ENCODE results near the gene HELZ. TPM values are rescaled to one million over a fixed set of nuclear protein-coding genes. Genes with fewer than 3 reads are reported as not detected.

HELZ gene
- total RNA-seq, 1 donor from 2014 or later: 47.4 TPM

DNA sequence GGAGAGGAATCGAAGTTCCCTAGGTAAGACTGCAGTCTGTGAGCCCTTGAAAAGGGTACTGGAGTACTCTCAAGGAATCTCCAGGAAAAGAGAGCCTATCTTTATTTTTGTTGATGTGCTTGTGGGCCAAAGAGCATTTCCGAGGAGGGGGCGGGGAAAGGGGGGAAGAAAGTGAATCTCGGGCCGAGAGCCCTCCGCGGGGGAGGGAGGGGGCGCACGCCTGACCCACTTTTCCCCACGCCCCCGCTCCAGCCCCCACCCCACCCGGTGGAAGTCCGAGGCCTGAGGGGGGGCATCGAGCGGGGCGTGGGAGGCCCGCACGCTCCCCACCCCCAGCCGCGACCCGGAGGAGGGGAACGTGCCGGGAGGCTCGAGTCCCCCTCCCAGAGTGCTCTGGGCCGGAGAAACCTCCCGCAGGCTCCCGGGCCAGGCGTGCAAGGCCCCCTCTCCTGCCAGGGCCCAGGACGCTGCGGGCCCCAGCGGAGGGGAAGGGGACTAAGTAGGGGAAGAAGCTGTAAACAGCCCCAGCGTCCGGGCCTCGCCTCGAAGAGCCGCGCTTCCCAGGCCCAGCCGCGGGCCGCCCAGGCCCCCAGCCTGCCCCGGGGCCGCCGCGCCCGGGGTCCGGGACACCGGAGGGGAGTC is 444 bp downstream of the HELZ start:
- Mint-ChIP-seq H3K27ac (ENCODE audit: unreplicated experiment) (peak overlapping the region; percentile 72), H3K4me3 (ENCODE audit: unreplicated experiment) (peak overlapping the region; percentile 87), H3K9me3 (ENCODE audit: unreplicated experiment) (no peaks in the 10 kb centered on the region), H3K4me1 (ENCODE audit: low read depth, unreplicated experiment) (peaks cover 5% of the 10 kb centered on the region), H3K36me3 (ENCODE audit: unreplicated experiment) (no peaks in the 10 kb centered on the region), H3K27me3 (ENCODE audit: unreplicated experiment) (peaks cover 3% of the 10 kb centered on the region)
- TF ChIP-seq, protein P1, sequence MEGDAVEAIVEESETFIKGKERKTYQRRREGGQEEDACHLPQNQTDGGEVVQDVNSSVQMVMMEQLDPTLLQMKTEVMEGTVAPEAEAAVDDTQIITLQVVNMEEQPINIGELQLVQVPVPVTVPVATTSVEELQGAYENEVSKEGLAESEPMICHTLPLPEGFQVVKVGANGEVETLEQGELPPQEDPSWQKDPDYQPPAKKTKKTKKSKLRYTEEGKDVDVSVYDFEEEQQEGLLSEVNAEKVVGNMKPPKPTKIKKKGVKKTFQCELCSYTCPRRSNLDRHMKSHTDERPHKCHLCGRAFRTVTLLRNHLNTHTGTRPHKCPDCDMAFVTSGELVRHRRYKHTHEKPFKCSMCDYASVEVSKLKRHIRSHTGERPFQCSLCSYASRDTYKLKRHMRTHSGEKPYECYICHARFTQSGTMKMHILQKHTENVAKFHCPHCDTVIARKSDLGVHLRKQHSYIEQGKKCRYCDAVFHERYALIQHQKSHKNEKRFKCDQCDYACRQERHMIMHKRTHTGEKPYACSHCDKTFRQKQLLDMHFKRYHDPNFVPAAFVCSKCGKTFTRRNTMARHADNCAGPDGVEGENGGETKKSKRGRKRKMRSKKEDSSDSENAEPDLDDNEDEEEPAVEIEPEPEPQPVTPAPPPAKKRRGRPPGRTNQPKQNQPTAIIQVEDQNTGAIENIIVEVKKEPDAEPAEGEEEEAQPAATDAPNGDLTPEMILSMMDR (IDR thresholded peaks at IDR 0.05; ENCODE audit: partially characterized antibody, unreplicated experiment): no peak
- DNase-seq: peak; percentile 36

DNA sequence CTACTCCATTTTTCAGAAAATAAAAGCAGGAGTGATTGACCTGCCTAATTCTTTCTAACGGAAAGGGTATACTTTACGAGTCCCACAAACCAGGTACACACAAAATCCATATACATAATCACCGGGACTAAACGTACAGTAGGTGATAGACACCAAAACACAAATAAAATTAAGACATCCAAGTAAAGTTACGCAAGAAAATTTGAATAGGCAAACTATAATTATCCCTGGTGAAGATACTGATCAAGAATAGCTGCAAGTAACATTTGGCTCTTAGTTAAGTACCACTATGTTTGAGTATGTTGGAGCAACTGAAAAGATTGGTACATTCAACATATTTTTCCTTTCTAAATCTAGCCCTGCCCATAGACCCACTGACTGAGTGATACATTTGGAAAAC is 1.7 kb downstream of the HELZ start:
- peaks cover 1% of the 10 kb centered on the region for H3K9me3 Mint-ChIP-seq (ENCODE audit: unreplicated experiment)
- DNase-seq: no peak
- TF ChIP-seq, protein P1 (IDR thresholded peaks at IDR 0.05; ENCODE audit: partially characterized antibody, unreplicated experiment): no peak
- H3K4me1 Mint-ChIP-seq (ENCODE audit: low read depth, unreplicated experiment): peaks cover 5% of the 10 kb centered on the region
- H3K27ac Mint-ChIP-seq (ENCODE audit: unreplicated experiment): no peak overlapping the region
- no peaks in the 10 kb centered on the region for H3K36me3 Mint-ChIP-seq (ENCODE audit: unreplicated experiment)
- peaks cover 3% of the 10 kb centered on the region for H3K27me3 Mint-ChIP-seq (ENCODE audit: unreplicated experiment)
- H3K4me3 Mint-ChIP-seq (ENCODE audit: unreplicated experiment): peak overlapping the region; percentile 87

DNA sequence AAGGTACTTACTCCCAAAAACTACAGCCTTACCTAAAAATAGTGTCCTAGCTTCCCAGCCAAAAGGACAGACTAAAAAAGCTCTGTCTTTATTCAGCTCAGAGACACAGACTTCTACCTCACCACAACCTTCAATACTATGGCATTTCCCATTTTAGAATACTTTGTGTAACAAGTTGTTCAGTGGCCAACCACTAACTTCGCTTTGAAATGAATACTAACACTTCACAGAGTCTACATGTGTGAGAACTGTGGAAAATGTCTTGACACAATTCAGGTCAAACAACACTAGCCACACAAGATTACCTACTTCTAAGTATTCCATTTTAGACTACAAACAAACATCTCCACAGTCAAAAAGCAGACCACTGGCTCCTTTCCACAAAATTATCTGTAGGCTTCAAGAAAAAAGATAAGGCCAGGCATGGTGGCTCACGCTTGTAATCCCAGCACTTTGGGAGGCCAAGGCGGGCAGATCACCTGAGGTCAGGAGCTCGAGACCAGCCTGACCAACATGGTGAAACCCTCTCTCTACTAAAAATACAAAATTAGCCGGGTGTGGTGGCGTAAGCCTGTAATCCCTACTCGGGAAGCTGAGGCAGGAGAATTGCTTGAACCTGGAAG is 3.2 kb downstream of the HELZ start:
- Mint-ChIP-seq H3K27ac (ENCODE audit: unreplicated experiment) (no peak overlapping the region), H3K36me3 (ENCODE audit: unreplicated experiment) (no peaks in the 10 kb centered on the region)
- DNase-seq: no peak

DNA sequence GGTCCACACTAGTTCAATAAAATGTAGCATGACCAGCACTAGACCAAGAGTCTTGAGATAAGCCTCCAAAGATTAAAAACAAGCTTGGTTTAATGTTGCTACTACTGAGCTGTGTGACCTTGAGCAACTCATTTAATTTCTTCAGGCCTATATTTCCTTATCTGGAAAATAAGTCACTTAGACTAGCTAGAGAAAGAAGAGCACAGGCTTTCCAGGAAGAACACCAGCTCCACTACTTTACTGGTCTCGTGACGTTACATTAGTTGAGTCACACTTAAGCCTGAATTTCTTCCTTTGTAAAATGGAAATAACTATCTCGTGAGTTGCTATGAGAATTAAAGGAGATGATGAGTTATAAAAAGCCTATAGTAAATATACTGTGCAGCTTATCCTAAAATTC is 5.4 kb downstream of the HELZ start:
- no peak overlapping the region for H3K4me3 Mint-ChIP-seq (ENCODE audit: unreplicated experiment)
- H3K4me1 Mint-ChIP-seq (ENCODE audit: low read depth, unreplicated experiment): peaks cover 5% of the 10 kb centered on the region
- TF ChIP-seq, protein P1 (IDR thresholded peaks at IDR 0.05; ENCODE audit: partially characterized antibody, unreplicated experiment): no peak
- H3K9me3 Mint-ChIP-seq (ENCODE audit: unreplicated experiment): peaks cover 1% of the 10 kb centered on the region
- no peaks in the 10 kb centered on the region for H3K27me3 Mint-ChIP-seq (ENCODE audit: unreplicated experiment)
- peaks cover 5% of the 10 kb centered on the region for H3K36me3 Mint-ChIP-seq (ENCODE audit: unreplicated experiment)
- DNase-seq: no peak
- H3K27ac Mint-ChIP-seq (ENCODE audit: unreplicated experiment): no peak overlapping the region

More for the DNA sequence above, 3.2 kb downstream of the HELZ start:
- Mint-ChIP-seq H3K27me3 (ENCODE audit: unreplicated experiment) (no peaks in the 10 kb centered on the region), H3K4me3 (ENCODE audit: unreplicated experiment) (no peak overlapping the region), H3K9me3 (ENCODE audit: unreplicated experiment) (peaks cover 1% of the 10 kb centered on the region), H3K4me1 (ENCODE audit: low read depth, unreplicated experiment) (peaks cover 5% of the 10 kb centered on the region)
- TF ChIP-seq, protein P1 (IDR thresholded peaks at IDR 0.05; ENCODE audit: partially characterized antibody, unreplicated experiment): no peak

DNA sequence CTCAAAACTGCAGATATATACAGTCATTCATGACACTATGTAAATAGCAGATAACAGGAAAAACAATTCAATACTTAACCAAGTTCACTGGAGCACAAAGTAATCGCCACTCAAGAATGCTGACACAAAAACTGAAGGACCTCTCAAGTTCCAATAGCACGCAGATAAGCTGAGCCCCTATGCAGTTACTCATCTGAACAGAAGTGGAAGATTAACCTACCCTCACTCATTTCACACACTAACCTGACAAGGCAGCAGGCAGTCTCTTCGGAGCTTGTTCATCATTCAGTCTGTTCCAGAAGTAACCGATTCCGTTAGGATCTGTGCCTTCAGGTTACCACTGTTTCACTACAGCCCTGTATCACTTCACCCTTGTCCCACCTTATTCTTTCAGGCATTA is 6.0 kb downstream of the HELZ start:
- H3K9me3 Mint-ChIP-seq (ENCODE audit: unreplicated experiment): peaks cover 1% of the 10 kb centered on the region
- no peaks in the 10 kb centered on the region for H3K27me3 Mint-ChIP-seq (ENCODE audit: unreplicated experiment)
- DNase-seq: no peak
- peaks cover 5% of the 10 kb centered on the region for H3K36me3 Mint-ChIP-seq (ENCODE audit: unreplicated experiment)
- TF ChIP-seq, protein P1 (IDR thresholded peaks at IDR 0.05; ENCODE audit: partially characterized antibody, unreplicated experiment): no peak
- no peak overlapping the region for H3K4me3 Mint-ChIP-seq (ENCODE audit: unreplicated experiment)
- H3K27ac Mint-ChIP-seq (ENCODE audit: unreplicated experiment): no peak overlapping the region
- H3K4me1 Mint-ChIP-seq (ENCODE audit: low read depth, unreplicated experiment): peaks cover 5% of the 10 kb centered on the region
